GM18858 (cell line): Measurements from ENCODE around the gene CRELD2.

Experiments used
- ATAC-seq: cut with Tn5 transposase; IDR thresholded peaks from one replicate; pipeline ENCODE4 v1.9.1; 2021; ENCODE audit not compliant: unreplicated experiment

The CRELD2 gene

GRCh38 chr22:49966041-49966773 is 47.8 kb downstream of the CRELD2 start:
- no peak for ATAC-seq

- ATAC-seq: no peak
Measured at GRCh38 chr22:49966774-49967705, 48.6 kb downstream of the CRELD2 start.

- ATAC-seq: no peak
Measured at GRCh38 chr22:49967706-49968208, 49.3 kb downstream of the CRELD2 start.

- no peak for ATAC-seq
Measured at GRCh38 chr22:49968313-49968830, 49.9 kb downstream of the CRELD2 start.

- no peak for ATAC-seq
Measured at GRCh38 chr22:49968831-49969661, 50.6 kb downstream of the CRELD2 start.

GRCh38 chr22:49969751-49970527 is 51.5 kb downstream of the CRELD2 start:
- no peak for ATAC-seq

- peak; percentile 46 for ATAC-seq
Measured at GRCh38 chr22:49970528-49971231, 52.2 kb downstream of the CRELD2 start.

- no peak for ATAC-seq
Measured at GRCh38 chr22:49971232-49972162, 53.1 kb downstream of the CRELD2 start.

GRCh38 chr22:49972163-49973017 is 54.0 kb downstream of the CRELD2 start:
- no peak for ATAC-seq

GRCh38 chr22:49973018-49973961 is 54.9 kb downstream of the CRELD2 start:
- no peak for ATAC-seq

- no peak for ATAC-seq
Measured at GRCh38 chr22:49975543-49976389, 57.3 kb downstream of the CRELD2 start.

GRCh38 chr22:49976439-49977175 is 58.2 kb downstream of the CRELD2 start:
- ATAC-seq: no peak
